ENCODE data around the gene GLYR1.

DNA sequence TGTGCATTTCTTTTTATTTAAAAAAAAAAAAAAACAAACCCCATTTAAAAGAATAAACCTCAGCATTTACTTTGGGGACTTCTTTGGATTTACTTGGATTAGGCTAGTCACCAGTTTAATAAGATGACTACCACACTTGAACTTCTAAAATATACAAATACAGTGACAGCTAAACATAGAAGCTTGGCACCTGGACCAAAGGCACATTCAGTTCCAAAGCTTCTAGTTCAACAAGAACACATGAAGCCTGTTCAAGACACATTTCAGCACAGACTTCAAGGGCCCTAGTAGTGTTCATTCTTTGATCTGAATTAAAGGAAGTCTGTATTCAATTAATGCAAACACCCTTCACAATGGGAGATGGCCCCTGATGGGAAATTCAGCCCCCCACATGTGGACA lies 33.0 kb downstream of the GLYR1 start:
- TF ChIP-seq, protein P1, sequence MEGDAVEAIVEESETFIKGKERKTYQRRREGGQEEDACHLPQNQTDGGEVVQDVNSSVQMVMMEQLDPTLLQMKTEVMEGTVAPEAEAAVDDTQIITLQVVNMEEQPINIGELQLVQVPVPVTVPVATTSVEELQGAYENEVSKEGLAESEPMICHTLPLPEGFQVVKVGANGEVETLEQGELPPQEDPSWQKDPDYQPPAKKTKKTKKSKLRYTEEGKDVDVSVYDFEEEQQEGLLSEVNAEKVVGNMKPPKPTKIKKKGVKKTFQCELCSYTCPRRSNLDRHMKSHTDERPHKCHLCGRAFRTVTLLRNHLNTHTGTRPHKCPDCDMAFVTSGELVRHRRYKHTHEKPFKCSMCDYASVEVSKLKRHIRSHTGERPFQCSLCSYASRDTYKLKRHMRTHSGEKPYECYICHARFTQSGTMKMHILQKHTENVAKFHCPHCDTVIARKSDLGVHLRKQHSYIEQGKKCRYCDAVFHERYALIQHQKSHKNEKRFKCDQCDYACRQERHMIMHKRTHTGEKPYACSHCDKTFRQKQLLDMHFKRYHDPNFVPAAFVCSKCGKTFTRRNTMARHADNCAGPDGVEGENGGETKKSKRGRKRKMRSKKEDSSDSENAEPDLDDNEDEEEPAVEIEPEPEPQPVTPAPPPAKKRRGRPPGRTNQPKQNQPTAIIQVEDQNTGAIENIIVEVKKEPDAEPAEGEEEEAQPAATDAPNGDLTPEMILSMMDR (IDR thresholded peaks at IDR 0.05; ENCODE audit: low read length) = no peak
- no peak for TF ChIP-seq EZH2phosphoT487 (IDR thresholded peaks at IDR 0.05; ENCODE audit: low read length)

Data from MM.1S (cell line).